Suprapubic skin (tissue), 4 donors: ENCODE data around the gene ZNF497. TPM values are rescaled to one million over a fixed set of nuclear protein-coding genes. Genes with fewer than 3 reads are reported as not detected.
"Not testable (repeated sequence)": the region's sequence is repeated elsewhere in the genome, so short reads cannot be mapped to it uniquely, and the experiment has no call there.

ENCODE experiments used
- DNase-seq, 2 donors: peaks; one replicate each; pipeline ENCODE4 v3.0.0-alpha.2; 2019; ENCODE audit warnings: low spot score in 2 of 2
- H3K27ac ChIP-seq: fragments of 200-600 bp; sonication (generic); one replicate; pipeline ENCODE4 v1.5.1; 2019
- H3K27me3 ChIP-seq: fragments of 200-600 bp; sonication (generic); one replicate; pipeline ENCODE4 v1.5.1; 2019
- H3K36me3 ChIP-seq: fragments of 200-600 bp; sonication (generic); one replicate; pipeline ENCODE4 v1.5.1; 2019
- H3K4me1 ChIP-seq: fragments of 200-600 bp; sonication (generic); one replicate; pipeline ENCODE4 v1.5.1; 2019
- H3K4me3 ChIP-seq: fragments of 200-600 bp; sonication (generic); one replicate; pipeline ENCODE4 v1.5.1; 2019; ENCODE audit warnings: mild to moderate bottlenecking
- H3K9me3 ChIP-seq: fragments of 200-600 bp; sonication (generic); one replicate; pipeline ENCODE4 v1.5.1; 2019
- EP300 ChIP-seq: sonication (generic); formaldehyde crosslinking; IDR thresholded peaks from one replicate; pipeline ENCODE4 v1.6.1; 2017; ENCODE audit warnings: antibody characterized with exemption
- POLR2A ChIP-seq, 2 donors: fragments of 450-650 bp; IDR thresholded peaks; one replicate each; pipeline ENCODE4 v1.6.1; 2017; ENCODE audit warnings: antibody characterized with exemption in 2 of 2, mild to moderate bottlenecking in 2 of 2, moderate library complexity in 2 of 2
- POLR2AphosphoS5 ChIP-seq, 3 donors: sonication (generic); formaldehyde crosslinking; IDR thresholded peaks; one replicate each; pipeline ENCODE4 v1.6.1; 2017; ENCODE audit warnings: antibody characterized with exemption in 3 of 3
- WGBS: methylation state at CpG from one replicate; pipeline ENCODE4 v1.1.5; 2018; 5-methylcytosine and 5-hydroxymethylcytosine counted together
- total RNA-seq, 4 donors: library from RNA; depleted of rRNA; stranded (reverse); fragments of >200 nt; gene quantifications; one replicate each; pipeline ENCODE4 v1.1.0, GENCODE V29; 2016
- TF ChIP-seq, protein P1 (sequence below), 2 donors: fragments of 200-600 bp in 1 of 2; fragments of 450-650 bp in 1 of 2; sonication (generic) in 1 of 2; IDR thresholded peaks; one replicate each; pipeline ENCODE4 v1.5.1; 2016 to 2019; ENCODE audit warnings: antibody characterized with exemption in 2 of 2, mild to moderate bottlenecking in 1 of 2, moderate library complexity in 1 of 2

The ZNF497 gene
- total RNA-seq, 4 donors from 2014 or later = 2.4 to 4.8 (median 3.4) TPM

DNA sequence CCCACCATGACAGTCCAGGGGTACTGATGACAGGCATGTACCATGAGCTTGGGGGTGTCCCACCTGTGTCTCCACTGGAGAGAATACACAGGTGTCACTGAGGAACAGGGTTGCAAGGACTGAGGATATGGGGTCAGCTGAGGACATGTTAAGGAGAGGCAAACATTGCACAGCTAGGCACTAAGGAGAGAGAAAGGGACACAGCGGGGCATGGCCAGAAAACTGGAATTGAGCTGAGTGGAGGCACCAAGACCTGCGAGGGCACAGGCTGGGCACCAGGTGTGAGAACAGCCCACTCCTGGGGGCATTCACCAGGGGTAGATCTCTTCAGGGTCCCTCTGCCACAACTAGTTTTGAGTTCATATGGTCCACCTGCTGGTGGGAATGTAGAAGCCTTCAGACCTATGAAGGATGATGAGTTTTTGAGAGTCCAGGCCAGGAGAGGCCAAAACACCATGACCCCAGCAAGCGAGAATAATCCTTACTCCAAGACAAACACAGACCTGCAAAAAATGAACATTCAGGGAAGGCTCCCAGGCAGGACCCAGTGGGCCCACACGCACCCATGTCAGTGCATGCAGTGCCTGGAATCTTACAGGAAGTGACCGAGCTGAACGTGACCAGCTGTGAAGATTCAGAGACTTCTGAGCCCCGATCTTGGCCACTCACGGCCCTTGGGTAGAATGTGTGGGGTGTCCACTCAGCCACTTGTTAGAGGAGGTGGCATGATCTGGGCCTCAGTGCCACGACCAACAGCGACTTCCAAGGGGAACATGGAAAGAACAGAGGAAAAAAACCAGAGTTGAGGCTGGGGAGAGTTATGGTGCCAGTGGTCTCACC lies 44.5 kb upstream of the ZNF497 start:
- H3K9me3 ChIP-seq = no peaks in the 10 kb centered on the region
- WGBS = 73% methylated on average over 10 of the region's 10 CpGs
- TF ChIP-seq, protein P1, sequence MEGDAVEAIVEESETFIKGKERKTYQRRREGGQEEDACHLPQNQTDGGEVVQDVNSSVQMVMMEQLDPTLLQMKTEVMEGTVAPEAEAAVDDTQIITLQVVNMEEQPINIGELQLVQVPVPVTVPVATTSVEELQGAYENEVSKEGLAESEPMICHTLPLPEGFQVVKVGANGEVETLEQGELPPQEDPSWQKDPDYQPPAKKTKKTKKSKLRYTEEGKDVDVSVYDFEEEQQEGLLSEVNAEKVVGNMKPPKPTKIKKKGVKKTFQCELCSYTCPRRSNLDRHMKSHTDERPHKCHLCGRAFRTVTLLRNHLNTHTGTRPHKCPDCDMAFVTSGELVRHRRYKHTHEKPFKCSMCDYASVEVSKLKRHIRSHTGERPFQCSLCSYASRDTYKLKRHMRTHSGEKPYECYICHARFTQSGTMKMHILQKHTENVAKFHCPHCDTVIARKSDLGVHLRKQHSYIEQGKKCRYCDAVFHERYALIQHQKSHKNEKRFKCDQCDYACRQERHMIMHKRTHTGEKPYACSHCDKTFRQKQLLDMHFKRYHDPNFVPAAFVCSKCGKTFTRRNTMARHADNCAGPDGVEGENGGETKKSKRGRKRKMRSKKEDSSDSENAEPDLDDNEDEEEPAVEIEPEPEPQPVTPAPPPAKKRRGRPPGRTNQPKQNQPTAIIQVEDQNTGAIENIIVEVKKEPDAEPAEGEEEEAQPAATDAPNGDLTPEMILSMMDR (IDR thresholded peaks at IDR 0.05) = no peak
- TF ChIP-seq POLR2A (IDR thresholded peaks at IDR 0.05) = no peak
- DNase-seq = no peak
- H3K36me3 ChIP-seq = no peaks in the 10 kb centered on the region
- H3K27ac ChIP-seq = no peak overlapping the region
- no peaks in the 10 kb centered on the region for H3K27me3 ChIP-seq
- peak overlapping the region; percentile 94 for H3K4me3 ChIP-seq
- peaks cover 32% of the 10 kb centered on the region for H3K4me1 ChIP-seq

DNA sequence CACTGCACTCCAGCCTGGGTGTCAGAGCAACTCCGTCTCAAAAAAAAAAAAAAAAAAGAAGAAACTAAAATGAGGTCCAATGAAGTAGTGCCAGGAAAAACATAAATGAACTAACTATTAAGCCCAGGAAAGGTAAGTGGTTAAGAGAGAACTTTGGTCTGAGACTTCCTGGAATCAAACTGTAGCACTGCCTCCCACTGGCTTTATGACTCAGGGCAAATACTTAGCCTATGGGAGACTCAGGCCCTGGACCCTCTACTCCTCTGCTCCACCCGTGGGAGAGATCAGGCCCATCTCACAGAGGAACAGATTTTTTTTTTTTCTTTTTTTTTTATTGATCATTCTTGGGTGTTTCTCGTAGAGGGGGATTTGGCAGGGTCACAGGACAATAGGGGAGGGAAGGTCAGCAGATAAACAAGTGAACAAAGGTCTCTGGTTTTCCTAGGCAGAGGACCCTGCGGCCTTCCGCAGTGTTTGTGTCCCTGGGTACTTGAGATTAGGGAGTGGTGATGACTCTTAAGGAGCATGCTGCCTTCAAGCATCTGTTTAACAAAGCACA lies 41.4 kb upstream of the ZNF497 start:
- H3K4me1 ChIP-seq = peaks cover 37% of the 10 kb centered on the region
- not testable (repeated sequence) for H3K27me3 ChIP-seq, H3K4me3 ChIP-seq, H3K9me3 ChIP-seq, DNase-seq, H3K36me3 ChIP-seq, H3K27ac ChIP-seq
- WGBS = 69% methylated on average over 5 of the region's 5 CpGs

DNA sequence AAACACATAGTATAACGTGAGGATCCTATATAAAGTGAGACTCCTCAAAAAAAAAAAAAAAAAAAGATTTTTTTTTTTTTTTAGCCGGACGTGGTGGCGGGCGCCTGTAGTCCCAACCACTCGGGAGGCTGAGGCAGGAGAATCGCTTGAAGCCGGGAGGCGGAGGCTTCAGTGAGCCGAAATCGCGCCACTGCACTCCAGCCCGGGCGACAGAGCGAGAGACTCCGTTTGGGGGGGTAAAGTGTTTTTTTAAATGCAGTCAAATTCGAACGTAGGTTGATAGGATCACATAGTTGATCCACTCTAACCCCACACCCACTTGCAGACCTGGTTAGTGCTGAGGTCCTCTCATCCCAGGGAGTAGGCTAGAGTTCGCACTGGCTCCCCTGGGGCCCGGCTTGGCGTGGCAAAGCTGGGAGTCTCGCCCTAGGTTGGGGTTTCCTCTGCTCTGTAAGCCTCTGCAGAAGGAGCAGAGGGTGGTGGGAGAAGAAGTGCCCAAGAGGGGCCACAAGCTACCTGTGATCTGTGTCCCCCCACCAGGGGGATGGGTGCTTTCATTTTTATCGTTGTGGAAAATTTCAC lies 39.4 kb upstream of the ZNF497 start:
- H3K27ac ChIP-seq = peak overlapping the region; percentile 65
- no peaks in the 10 kb centered on the region for H3K9me3 ChIP-seq
- DNase-seq = no peak
- peaks cover 8% of the 10 kb centered on the region for H3K27me3 ChIP-seq
- H3K36me3 ChIP-seq = no peaks in the 10 kb centered on the region
- 16% methylated on average over 19 of the region's 23 CpGs for WGBS
- peak overlapping the region; percentile 69 for H3K4me3 ChIP-seq
- TF ChIP-seq EP300 = no peak
- TF ChIP-seq POLR2A (IDR thresholded peaks at IDR 0.05) = no peak
- no peak for TF ChIP-seq POLR2AphosphoS5 (IDR thresholded peaks at IDR 0.05)
- TF ChIP-seq, protein P1 (IDR thresholded peaks at IDR 0.05) = no peak
- H3K4me1 ChIP-seq = peaks cover 24% of the 10 kb centered on the region

DNA sequence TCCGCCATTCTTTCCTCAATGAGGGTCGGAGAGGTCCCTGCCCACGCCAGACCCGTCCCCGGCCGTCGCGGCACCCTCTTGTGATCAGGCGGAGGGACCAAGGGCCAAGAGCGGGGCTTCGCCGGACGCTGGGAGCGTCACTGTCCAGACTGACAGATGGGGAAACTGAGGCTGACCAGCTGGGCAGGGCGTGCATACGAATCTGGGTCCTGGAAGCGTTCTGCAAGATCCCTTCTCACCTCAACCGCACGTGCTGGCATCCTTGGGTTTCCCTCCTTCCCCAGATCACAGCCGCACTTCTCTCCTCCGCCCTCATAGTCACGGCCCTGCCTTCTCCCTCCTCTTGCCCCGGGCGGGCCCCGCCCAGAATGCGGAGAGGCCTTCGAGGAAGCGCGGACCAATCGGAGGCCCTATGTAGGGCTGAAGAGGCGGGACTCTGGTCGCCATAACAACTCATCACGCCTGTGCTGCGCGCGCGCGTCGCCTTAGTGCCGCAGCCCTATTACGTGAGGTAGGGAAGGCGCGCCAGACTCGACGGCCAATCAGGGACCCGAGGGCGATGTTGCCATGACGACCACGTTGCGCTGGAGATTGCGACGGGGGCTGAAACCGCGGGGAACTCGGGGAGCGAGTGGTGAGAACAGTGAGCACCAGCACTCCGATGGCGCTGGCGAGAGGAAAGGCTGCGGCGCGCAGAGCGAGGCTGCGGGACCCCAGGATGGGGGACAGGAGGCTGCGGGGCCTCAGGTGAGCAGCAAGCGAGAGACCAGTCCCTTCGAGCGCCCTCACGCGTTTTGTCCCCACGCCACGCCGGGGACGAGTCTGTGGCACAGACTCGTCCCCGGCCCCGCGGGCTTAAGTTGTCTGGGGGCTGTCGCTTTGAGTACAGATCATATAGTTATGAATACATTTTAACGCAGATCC lies 38.6 kb upstream of the ZNF497 start:
- Histone ChIP-seq H3K9me3 (no peaks in the 10 kb centered on the region), H3K36me3 (no peaks in the 10 kb centered on the region), H3K4me1 (peaks cover 27% of the 10 kb centered on the region), H3K27me3 (peaks cover 13% of the 10 kb centered on the region), H3K4me3 (peak overlapping the region; percentile 69), H3K27ac (peak overlapping the region; percentile 65)
- whole genome bisulfite sequencing = 5% methylated on average over 41 of the region's 80 CpGs
- TF ChIP-seq, protein P1 (IDR thresholded peaks at IDR 0.05) = no peak
- TF ChIP-seq POLR2AphosphoS5 (IDR thresholded peaks at IDR 0.05) (peak in 2 of 3 donors; percentile 24 to 91), POLR2A (IDR thresholded peaks at IDR 0.05) (peak in 1 of 2 donors; percentile 51), EP300 (no peak)
- DNase-seq = peak; percentile 100

DNA sequence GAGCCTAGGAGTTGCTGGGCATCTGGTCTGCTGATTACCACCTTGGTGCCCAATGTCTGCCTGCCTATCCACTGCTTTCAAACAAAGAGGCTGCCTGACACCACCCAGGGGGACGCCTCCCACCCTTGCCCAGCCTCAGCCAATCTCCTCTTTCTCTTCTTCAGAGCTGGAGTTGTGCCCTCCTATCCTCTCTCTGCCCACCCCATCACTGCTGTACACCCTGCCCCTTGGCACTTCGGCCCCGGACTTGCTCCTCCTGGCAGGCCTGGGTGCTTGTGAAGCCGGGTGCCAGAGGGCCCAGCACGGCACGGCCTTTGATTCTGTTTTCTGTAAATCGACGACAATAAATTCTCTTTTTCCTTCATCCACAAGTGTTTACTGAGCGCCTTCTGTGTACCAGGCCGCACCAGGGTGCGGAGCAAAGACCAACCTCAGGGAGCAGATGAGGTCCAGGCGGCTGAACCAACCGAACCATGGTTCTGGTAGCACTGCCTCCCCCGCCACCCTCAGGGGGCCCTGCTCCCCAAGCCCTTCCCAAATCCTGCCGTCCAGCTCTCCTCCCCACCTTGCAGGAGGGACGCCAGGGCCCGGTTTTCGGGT lies 37.9 kb upstream of the ZNF497 start:
- H3K9me3 ChIP-seq = no peaks in the 10 kb centered on the region
- peaks cover 18% of the 10 kb centered on the region for H3K27me3 ChIP-seq
- H3K4me1 ChIP-seq = peaks cover 34% of the 10 kb centered on the region
- peak overlapping the region; percentile 69 for H3K4me3 ChIP-seq
- DNase-seq = no peak
- no peak overlapping the region for H3K27ac ChIP-seq
- TF ChIP-seq, protein P1 (IDR thresholded peaks at IDR 0.05) = no peak
- no peak for TF ChIP-seq POLR2A (IDR thresholded peaks at IDR 0.05)
- H3K36me3 ChIP-seq = no peaks in the 10 kb centered on the region
- 51% methylated on average over 18 of the region's 18 CpGs for WGBS
